Panc1 (cell line): Measurements from ENCODE around the gene CDH12. TPM values are rescaled to one million over a fixed set of nuclear protein-coding genes. Genes with fewer than 3 reads are reported as not detected.
"Not testable (repeated sequence)": the region's sequence is repeated elsewhere in the genome, so short reads cannot be mapped to it uniquely, and the experiment has no call there.

Source experiments
- ATAC-seq: fragments of 200-7000 bp; cut with Tn5 transposase; 2 replicates; pipeline ENCODE4 v1.9.1; 2020; ENCODE audit warnings: mild to moderate bottlenecking, moderate library complexity
- BruUV-seq: library from RNA; stranded (reverse); fragments of 400-500 nt; replicated peaks from 2 replicates; lab custom pipeline; 2021; lab: Mats Ljungman, UMichigan
- CTCF ChIA-PET: fragments of 300-600 bp; sonication (Branson Sonifier 250); formaldehyde crosslinking; loops from one replicate; lab custom pipeline; 2022; ENCODE audit warnings: antibody characterized with exemption; lab: Charles Lee
- POLR2A ChIA-PET: fragments of 300-600 bp; sonication (Branson Sonifier 250); formaldehyde crosslinking; loops from one replicate; lab custom pipeline; 2022; ENCODE audit warnings: antibody characterized with exemption; lab: Charles Lee
- DNase-seq: peaks from one replicate; pipeline ENCODE4 v3.0.0-alpha.2; 2010; ENCODE audit warnings: low read depth, low spot score
- H3K27ac ChIP-seq: 2 replicates; pipeline ENCODE4 v1.5.1; 2011; ENCODE audit warnings: mild to moderate bottlenecking, low read length, inconsistent platforms
- H3K27me3 ChIP-seq: fragments of 200-500 bp; sonication (Bioruptor generic); 2 replicates; pipeline ENCODE4 v1.6.0; 2014; ENCODE audit warnings: low read length, inconsistent platforms; ENCODE audit not compliant: control insufficient read depth, insufficient read depth
- H3K36me3 ChIP-seq: fragments of 200-500 bp; sonication (Bioruptor generic); 2 replicates; pipeline ENCODE4 v1.5.1; 2014; ENCODE audit warnings: inconsistent platforms, mild to moderate bottlenecking, low read length, moderate library complexity; ENCODE audit not compliant: control insufficient read depth, insufficient read depth
- H3K4me1 ChIP-seq: 2 replicates; pipeline ENCODE4 v1.5.1; 2011; ENCODE audit warnings: inconsistent platforms, mild to moderate bottlenecking, low read length, moderate library complexity; ENCODE audit not compliant: control insufficient read depth, insufficient read depth
- H3K4me3 ChIP-seq, 2 experiments: 2 replicates each; pipeline ENCODE4 v1.5.1; 2011 to 2012; ENCODE audit warnings: low read depth in 2 of 2, low read length in 2 of 2, mild to moderate bottlenecking in 2 of 2, inconsistent platforms in 1 of 2, moderate library complexity in 1 of 2
- H3K9me3 ChIP-seq: fragments of 200-500 bp; sonication (Bioruptor generic); 2 replicates; pipeline ENCODE4 v1.5.1; 2014; ENCODE audit warnings: low read depth, mild to moderate bottlenecking, inconsistent platforms, low read length, moderate library complexity; ENCODE audit not compliant: control insufficient read depth, insufficient read depth
- CTCF ChIP-seq: fragments of 450-650 bp; IDR thresholded peaks from 2 replicates; pipeline ENCODE4 v1.5.1; 2017; ENCODE audit warnings: mild to moderate bottlenecking
- POLR2AphosphoS5 ChIP-seq: IDR thresholded peaks from 2 replicates; pipeline ENCODE4 v1.6.1; 2012; ENCODE audit warnings: mild to moderate bottlenecking, low read depth, low read length, moderate library complexity
- REST ChIP-seq, 2 experiments: IDR thresholded peaks; 2 replicates each; pipeline ENCODE4 v1.6.1; 2011 to 2012; ENCODE audit warnings: low read depth in 2 of 2, control low read depth in 1 of 2, low read length in 1 of 2, mild to moderate bottlenecking in 1 of 2, moderate library complexity in 1 of 2; ENCODE audit not compliant: insufficient read depth in 1 of 2
- SIN3A ChIP-seq: IDR thresholded peaks from 2 replicates; pipeline ENCODE4 v1.6.1; 2012; ENCODE audit warnings: low read depth, mild to moderate bottlenecking, low read length, moderate library complexity, borderline replicate concordance; ENCODE audit not compliant: insufficient read depth
- TCF7L2 ChIP-seq: IDR thresholded peaks from 2 replicates; pipeline ENCODE4 v1.6.1; 2011; ENCODE audit warnings: mild to moderate bottlenecking, low read depth, low read length, inconsistent platforms
- in situ Hi-C: cut with HindIII; loops from 2 replicates; pipeline ENCODE4 v1.10.0; 2016; ENCODE audit warnings: low sequenced_read_pairs, low pct_unique_long_range_greater_than_20kb
- intact Hi-C: fragments of 100-400 bp; cut with micrococcal nuclease; formaldehyde crosslinking; loops from one replicate; pipeline ENCODE4 v1.10.0; 2022; ENCODE audit not compliant: unreplicated experiment
- total RNA-seq: library from RNA; stranded (reverse); gene quantifications from one replicate; pipeline ENCODE4 v1.2.1, GENCODE V29; 2021; ENCODE audit not compliant: unreplicated experiment

CDH12 gene
- total RNA-seq, 1 experiment from 2014 or later: not detected

DNA sequence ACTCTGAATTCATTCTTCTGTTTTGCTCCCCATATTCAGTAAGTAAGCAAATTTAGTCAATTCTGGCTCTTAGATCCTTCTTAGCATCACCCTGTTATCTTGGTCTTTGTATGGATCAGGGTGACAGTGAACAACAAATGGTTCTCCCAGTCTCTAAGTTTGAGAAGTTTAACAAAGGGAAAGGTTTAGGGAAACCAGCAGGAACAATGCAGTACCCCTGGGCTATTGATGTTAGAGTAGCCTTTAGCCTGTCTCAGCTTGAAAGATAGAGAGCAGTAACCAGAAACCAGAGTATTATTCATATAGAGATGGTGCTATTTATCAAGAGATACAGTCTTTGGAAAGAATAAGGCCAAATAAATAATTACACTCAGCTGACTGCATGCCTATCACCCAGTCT lies 241.8 kb downstream of the CDH12 start:
- no peaks in the 10 kb centered on the region for H3K27me3 ChIP-seq
- no peak overlapping the region for H3K27ac ChIP-seq
- POLR2A ChIA-PET: no interaction called here
- ATAC-seq (no peak), DNase-seq (no peak)
- H3K36me3 ChIP-seq: no peaks in the 10 kb centered on the region
- CTCF ChIA-PET: no interaction called here
- in situ Hi-C loops (no loop called here), intact Hi-C loops (no loop called here)
- H3K9me3 ChIP-seq: no peaks in the 10 kb centered on the region
- no peaks in the 10 kb centered on the region for H3K4me1 ChIP-seq
- TF ChIP-seq CTCF (no peak), POLR2AphosphoS5 (no peak), SIN3A (no peak), TCF7L2 (no peak), REST (IDR thresholded peaks at IDR 0.05; ENCODE audit: insufficient read depth in 1 of 2, low read depth in 2 of 2, low read length in 1 of 2) (no peak)
- no peak overlapping the region for H3K4me3 ChIP-seq
- BruUV-seq: no TSS peak

DNA sequence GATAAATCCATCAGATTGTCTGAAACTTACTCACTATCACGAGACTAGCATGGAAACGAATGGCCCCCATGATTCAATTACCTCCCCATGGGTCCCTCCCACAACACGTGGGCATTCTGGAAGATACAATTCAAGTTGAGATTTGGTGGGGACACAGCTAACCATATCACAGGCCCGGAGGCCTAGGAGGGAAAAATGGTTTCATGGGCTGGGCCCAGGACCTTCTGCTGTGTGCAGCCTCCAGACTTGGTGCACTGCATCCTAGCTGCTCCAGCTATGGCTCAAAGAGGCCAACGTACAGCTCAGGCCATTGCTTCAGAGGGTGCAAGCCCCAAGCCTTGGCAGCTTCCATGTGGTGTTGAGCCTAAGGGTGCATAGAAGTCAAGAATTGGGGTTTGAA lies 245.6 kb downstream of the CDH12 start:
- H3K36me3 ChIP-seq, POLR2A ChIA-PET, ATAC-seq, H3K27me3 ChIP-seq, DNase-seq, H3K4me1 ChIP-seq, CTCF ChIA-PET, intact Hi-C loops, H3K9me3 ChIP-seq, H3K4me3 ChIP-seq, in situ Hi-C loops, BruUV-seq, H3K27ac ChIP-seq: not testable (repeated sequence)

- CTCF ChIA-PET: no interaction called here
- BruUV-seq: no TSS peak
- in situ Hi-C loops: no loop called here
- POLR2A ChIA-PET: no interaction called here
- no peaks in the 10 kb centered on the region for H3K36me3 ChIP-seq
- no peak for ATAC-seq
- no peaks in the 10 kb centered on the region for H3K9me3 ChIP-seq
- TF ChIP-seq TCF7L2: no peak
- no peak for TF ChIP-seq POLR2AphosphoS5
- TF ChIP-seq CTCF: no peak
- TF ChIP-seq SIN3A: no peak
- no peak for TF ChIP-seq REST (IDR thresholded peaks at IDR 0.05; ENCODE audit: insufficient read depth in 1 of 2, low read depth in 2 of 2, low read length in 1 of 2)
- no peak overlapping the region for H3K4me3 ChIP-seq
- intact Hi-C loops: no loop called here
- H3K4me1 ChIP-seq: no peaks in the 10 kb centered on the region
- DNase-seq: no peak
- H3K27ac ChIP-seq: no peak overlapping the region
- H3K27me3 ChIP-seq: no peaks in the 10 kb centered on the region
Measured at GRCh38 chr5:22605473-22605872, 247.7 kb downstream of the CDH12 start.
